RWPE2 (cell line): ENCODE data around the gene CCDC174.

Source experiments
- ATAC-seq: fragments of 200-7000 bp; cut with Tn5 transposase; 3 replicates; pipeline ENCODE4 v1.9.1; 2021; ENCODE audit warnings: low read depth
- DNase-seq: peaks from one replicate; pipeline ENCODE4 v3.0.0-alpha.2; 2020; ENCODE audit warnings: low spot score
- H3K27ac ChIP-seq: fragments of 450-650 bp; 2 replicates; pipeline ENCODE4 v1.5.1; 2017; ENCODE audit warnings: mild to moderate bottlenecking; ENCODE audit not compliant: poor library complexity, severe bottlenecking
- H3K27me3 ChIP-seq: fragments of 250-450 bp; sonication (Bioruptor Pico); 2 replicates; pipeline ENCODE4 v1.5.1; 2021; ENCODE audit warnings: mild to moderate bottlenecking, moderate library complexity; ENCODE audit not compliant: insufficient read depth, poor library complexity, severe bottlenecking
- H3K36me3 ChIP-seq: fragments of 250-450 bp; sonication (Bioruptor Pico); 2 replicates; pipeline ENCODE4 v1.5.1; 2020; ENCODE audit warnings: low read depth, mild to moderate bottlenecking, moderate library complexity
- H3K4me1 ChIP-seq: fragments of 250-450 bp; sonication (Bioruptor Pico); 2 replicates; pipeline ENCODE4 v1.5.1; 2021; ENCODE audit warnings: mild to moderate bottlenecking, moderate library complexity; ENCODE audit not compliant: insufficient read depth, poor library complexity, severe bottlenecking
- H3K4me3 ChIP-seq: fragments of 250-450 bp; sonication (Bioruptor Pico); 2 replicates; pipeline ENCODE4 v1.5.1; 2021; ENCODE audit warnings: mild to moderate bottlenecking, moderate library complexity; ENCODE audit not compliant: severe bottlenecking
- H3K9me3 ChIP-seq: fragments of 250-450 bp; sonication (Bioruptor Pico); 2 replicates; pipeline ENCODE4 v1.5.1; 2021; ENCODE audit warnings: mild to moderate bottlenecking, moderate library complexity; ENCODE audit not compliant: severe bottlenecking
- TF ChIP-seq, protein P1 (sequence below): fragments of 450-650 bp; IDR thresholded peaks from one replicate; pipeline ENCODE4 v1.5.1; 2017; ENCODE audit warnings: mild to moderate bottlenecking, moderate library complexity; ENCODE audit not compliant: poor library complexity, severe bottlenecking

Gene CCDC174

DNA sequence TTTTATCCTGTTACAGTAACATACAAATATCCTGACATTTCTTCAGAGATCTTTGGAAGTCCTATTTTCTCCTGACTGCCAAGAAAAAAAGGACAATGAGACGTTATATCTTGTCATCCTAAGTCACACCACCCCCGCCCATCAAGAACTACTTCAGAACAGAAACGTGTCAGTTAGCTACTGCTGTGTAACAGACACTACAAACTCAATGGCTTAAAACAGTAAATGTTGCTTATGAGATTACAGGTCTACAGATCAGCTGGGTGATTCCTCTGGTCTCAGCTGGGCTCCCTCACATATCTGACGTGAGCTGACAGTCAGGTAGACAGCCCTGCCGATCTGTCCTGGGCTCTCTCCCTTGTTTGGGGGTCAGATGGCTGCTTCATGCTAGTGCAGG is 20.5 kb upstream of the CCDC174 start:
- no peak overlapping the region for H3K27ac ChIP-seq
- TF ChIP-seq, protein P1, sequence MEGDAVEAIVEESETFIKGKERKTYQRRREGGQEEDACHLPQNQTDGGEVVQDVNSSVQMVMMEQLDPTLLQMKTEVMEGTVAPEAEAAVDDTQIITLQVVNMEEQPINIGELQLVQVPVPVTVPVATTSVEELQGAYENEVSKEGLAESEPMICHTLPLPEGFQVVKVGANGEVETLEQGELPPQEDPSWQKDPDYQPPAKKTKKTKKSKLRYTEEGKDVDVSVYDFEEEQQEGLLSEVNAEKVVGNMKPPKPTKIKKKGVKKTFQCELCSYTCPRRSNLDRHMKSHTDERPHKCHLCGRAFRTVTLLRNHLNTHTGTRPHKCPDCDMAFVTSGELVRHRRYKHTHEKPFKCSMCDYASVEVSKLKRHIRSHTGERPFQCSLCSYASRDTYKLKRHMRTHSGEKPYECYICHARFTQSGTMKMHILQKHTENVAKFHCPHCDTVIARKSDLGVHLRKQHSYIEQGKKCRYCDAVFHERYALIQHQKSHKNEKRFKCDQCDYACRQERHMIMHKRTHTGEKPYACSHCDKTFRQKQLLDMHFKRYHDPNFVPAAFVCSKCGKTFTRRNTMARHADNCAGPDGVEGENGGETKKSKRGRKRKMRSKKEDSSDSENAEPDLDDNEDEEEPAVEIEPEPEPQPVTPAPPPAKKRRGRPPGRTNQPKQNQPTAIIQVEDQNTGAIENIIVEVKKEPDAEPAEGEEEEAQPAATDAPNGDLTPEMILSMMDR, result no peak
- DNase-seq (no peak), ATAC-seq (no peak)
- no peaks in the 10 kb centered on the region for H3K36me3 ChIP-seq
- H3K4me3 ChIP-seq, result no peak overlapping the region
- no peaks in the 10 kb centered on the region for H3K9me3 ChIP-seq
- no peaks in the 10 kb centered on the region for H3K27me3 ChIP-seq
- H3K4me1 ChIP-seq, result peaks cover 3% of the 10 kb centered on the region

DNA sequence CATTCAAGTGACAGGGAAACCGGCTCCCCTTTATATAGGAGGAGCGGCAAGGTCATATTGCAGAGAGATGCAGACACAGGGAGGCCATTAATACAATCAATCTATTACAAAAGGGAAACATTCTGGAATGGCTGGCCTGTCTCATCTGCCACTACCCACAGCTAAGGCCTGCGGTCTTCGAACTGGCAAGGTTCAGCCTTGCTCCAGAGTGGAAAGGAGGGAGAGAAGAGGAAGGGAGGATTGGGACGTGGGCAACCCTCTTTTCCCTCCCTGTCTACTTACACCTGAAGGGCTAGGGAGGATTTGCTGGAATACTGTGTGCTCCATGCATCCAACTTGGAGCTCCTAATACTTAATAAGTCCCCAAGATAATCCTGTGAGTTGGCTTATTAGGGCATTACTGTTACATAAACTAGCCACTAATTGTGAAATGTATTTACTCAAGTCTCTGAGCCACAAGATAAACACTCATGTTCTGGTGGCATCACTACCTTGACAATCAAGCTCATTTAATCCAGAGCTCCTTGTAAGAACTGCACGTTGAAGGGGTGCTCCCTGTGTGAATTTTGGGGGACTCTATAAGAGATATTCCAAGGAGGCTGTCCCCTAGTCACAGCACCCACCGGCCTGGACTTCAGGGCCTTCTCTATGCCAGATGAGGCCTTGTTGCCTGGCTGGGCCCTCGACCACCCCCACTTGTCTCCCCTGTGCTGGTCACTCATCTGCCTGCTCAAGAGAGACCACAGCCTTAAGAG is 19.7 kb upstream of the CCDC174 start:
- H3K4me1 ChIP-seq, result peaks cover 3% of the 10 kb centered on the region
- H3K36me3 ChIP-seq, result no peaks in the 10 kb centered on the region
- H3K4me3 ChIP-seq, result no peak overlapping the region
- DNase-seq, result no peak
- no peaks in the 10 kb centered on the region for H3K9me3 ChIP-seq
- no peaks in the 10 kb centered on the region for H3K27me3 ChIP-seq
- TF ChIP-seq, protein P1, result no peak
- no peak overlapping the region for H3K27ac ChIP-seq
- ATAC-seq, result no peak

DNA sequence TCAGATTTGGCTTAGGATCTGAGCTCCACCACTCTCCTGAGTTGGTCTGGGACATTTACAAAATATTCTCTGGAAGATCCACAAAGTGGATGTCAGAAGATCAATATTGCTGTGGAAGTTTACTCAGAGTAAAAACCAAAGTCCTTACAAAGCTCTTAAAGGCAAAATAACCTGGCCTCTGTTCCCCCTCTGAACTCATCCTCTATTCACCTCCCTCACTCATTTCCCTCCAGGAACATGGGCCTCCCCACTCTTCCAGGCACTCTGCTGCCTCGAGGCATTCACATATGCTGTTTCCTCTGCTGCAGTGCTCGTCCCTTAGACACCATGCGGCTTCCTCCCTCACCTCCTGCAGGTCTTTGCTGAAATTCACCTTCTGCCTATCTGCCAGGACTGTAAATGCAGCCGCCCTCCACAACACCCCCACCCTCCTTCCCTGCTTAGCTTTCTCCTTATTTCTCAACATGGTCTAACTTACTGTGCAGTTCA is 19.1 kb upstream of the CCDC174 start:
- Histone ChIP-seq H3K36me3 (no peaks in the 10 kb centered on the region), H3K9me3 (no peaks in the 10 kb centered on the region), H3K27ac (no peak overlapping the region), H3K27me3 (no peaks in the 10 kb centered on the region), H3K4me1 (peaks cover 3% of the 10 kb centered on the region), H3K4me3 (no peak overlapping the region)
- no peak for ATAC-seq
- TF ChIP-seq, protein P1, result no peak
- DNase-seq, result no peak

DNA sequence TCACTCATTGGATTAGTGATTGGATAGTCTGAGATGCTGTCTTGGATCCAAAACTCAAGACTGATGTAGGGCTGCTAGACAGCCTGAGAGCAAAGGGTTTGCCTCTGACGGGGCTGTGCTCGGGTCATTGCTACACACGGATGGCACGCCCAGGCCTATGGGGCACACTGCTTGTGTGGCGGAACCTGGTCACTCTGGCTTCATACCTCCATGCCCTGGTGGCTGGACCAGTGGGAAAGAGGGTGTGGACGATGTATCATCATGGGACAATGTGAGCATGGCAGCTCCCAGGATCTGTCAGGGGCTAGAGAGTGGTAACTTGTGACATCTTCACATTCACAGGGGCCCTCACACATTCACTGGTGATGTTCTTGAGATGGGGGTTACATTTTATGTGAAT is 18.1 kb upstream of the CCDC174 start:
- no peak overlapping the region for H3K4me3 ChIP-seq
- ATAC-seq (no peak), DNase-seq (no peak)
- H3K4me1 ChIP-seq, result peaks cover 3% of the 10 kb centered on the region
- TF ChIP-seq, protein P1, result no peak
- no peak overlapping the region for H3K27ac ChIP-seq
- H3K27me3 ChIP-seq, result no peaks in the 10 kb centered on the region
- H3K9me3 ChIP-seq, result no peaks in the 10 kb centered on the region
- H3K36me3 ChIP-seq, result no peaks in the 10 kb centered on the region

DNA sequence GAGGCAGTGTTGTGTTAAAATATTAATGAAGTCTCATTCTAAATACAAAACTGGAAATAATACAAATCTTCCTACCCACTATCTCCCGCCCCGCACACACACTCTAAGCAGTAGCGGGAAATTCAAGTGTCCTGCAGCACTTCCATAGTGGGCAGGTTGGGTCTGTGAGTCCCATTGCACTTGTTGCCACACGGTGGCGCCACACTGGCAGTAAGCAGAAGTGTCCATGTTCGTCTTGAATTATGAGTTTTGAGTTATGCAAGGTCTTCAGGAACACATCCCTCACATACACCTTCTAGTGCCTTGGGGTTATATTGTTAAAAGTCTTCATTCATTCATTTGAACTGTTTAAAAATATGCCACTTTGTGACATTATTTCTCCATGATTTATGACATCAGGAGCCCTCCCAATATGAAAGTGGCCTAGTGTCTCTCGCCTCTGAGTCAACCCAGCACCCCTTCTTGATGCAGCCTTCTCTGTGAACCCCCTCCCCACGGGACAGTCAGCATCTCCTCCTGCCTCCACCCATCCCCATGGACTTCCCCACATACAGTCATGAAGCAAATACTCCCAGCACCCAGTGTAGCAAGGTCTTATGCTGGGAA is 17.6 kb upstream of the CCDC174 start:
- peaks cover 3% of the 10 kb centered on the region for H3K4me1 ChIP-seq
- H3K36me3 ChIP-seq, result no peaks in the 10 kb centered on the region
- no peaks in the 10 kb centered on the region for H3K9me3 ChIP-seq
- ATAC-seq (no peak), DNase-seq (no peak)
- peak overlapping the region; percentile 56 for H3K27ac ChIP-seq
- no peaks in the 10 kb centered on the region for H3K27me3 ChIP-seq
- TF ChIP-seq, protein P1, result peak; percentile 45
- H3K4me3 ChIP-seq, result no peak overlapping the region
